HCT116 (cell line): ENCODE data around the gene SH3BP4.

Experiments
- CEBPB ChIP-seq: IDR thresholded peaks from 2 replicates; pipeline ENCODE4 v1.6.1; 2012; ENCODE audit warnings: low read depth
- CTCF ChIP-seq, 3 experiments: fragments of 200-600 bp in 1 of 3; sonication (generic) in 1 of 3; IDR thresholded peaks in 2 of 3; conservative IDR thresholded peaks in 1 of 3; 2 replicates each; pipeline ENCODE4 v1.5.1; 2012 to 2017; ENCODE audit warnings: low read depth in 2 of 3, low read length in 2 of 3, antibody characterized with exemption in 1 of 3, borderline replicate concordance in 1 of 3, control low read depth in 1 of 3, mild to moderate bottlenecking in 1 of 3, mixed read lengths in 1 of 3, mixed run types in 1 of 3, moderate library complexity in 1 of 3; ENCODE audit not compliant: insufficient read depth in 1 of 3
- EZH2 ChIP-seq: fragments of 200-600 bp; sonication (generic); IDR thresholded peaks from 2 replicates; pipeline ENCODE4 v1.6.1; 2017; ENCODE audit warnings: antibody characterized with exemption, mixed run types
- EZH2phosphoT487 ChIP-seq: fragments of 200-600 bp; IDR thresholded peaks from 2 replicates; pipeline ENCODE4 v1.6.1; 2018; ENCODE audit warnings: antibody characterized with exemption, borderline replicate concordance
- POLR2A ChIP-seq: IDR thresholded peaks from 2 replicates; pipeline ENCODE4 v1.7.0; 2011; ENCODE audit warnings: borderline replicate concordance; ENCODE audit not compliant: insufficient read depth, insufficient read length; ENCODE audit errors: extremely low read depth
- POLR2AphosphoS5 ChIP-seq: IDR thresholded peaks from 2 replicates; pipeline ENCODE4 v1.6.1; 2011; ENCODE audit warnings: mild to moderate bottlenecking, low read depth, low read length, moderate library complexity
- SRF ChIP-seq: IDR thresholded peaks from 2 replicates; pipeline ENCODE4 v1.6.1; 2012; ENCODE audit warnings: low read depth
- YY1 ChIP-seq: IDR thresholded peaks from 2 replicates; pipeline ENCODE4 v1.6.1; 2011; ENCODE audit warnings: low read length, low read depth, moderate library complexity, mild to moderate bottlenecking; ENCODE audit not compliant: insufficient replicate concordance; ENCODE audit errors: extremely low read depth

GRCh38 chr2:235011607-235011928, 59.8 kb downstream of the SH3BP4 start:
- TF ChIP-seq SRF (no peak), POLR2AphosphoS5 (no peak), EZH2phosphoT487 (no peak), EZH2 (no peak), YY1 (no peak), POLR2A (no peak), CTCF (IDR thresholded peaks at IDR 0.05 in 2 of 3, conservative IDR thresholded peaks at IDR 0.05 in 1 of 3; ENCODE audit: borderline replicate concordance in 1 of 3, insufficient read depth in 1 of 3, low read depth in 2 of 3, low read length in 2 of 3) (no peak), CEBPB (no peak)
